MCF 10A (cell line): ENCODE data around the gene ADPRH. TPM values are rescaled to one million over a fixed set of nuclear protein-coding genes. Genes with fewer than 3 reads are reported as not detected.

ENCODE experiments used
- BruUV-seq: library from RNA; stranded (reverse); fragments of 400-500 nt; replicated peaks from 2 replicates; lab custom pipeline; 2021; lab: Mats Ljungman, UMichigan
- CTCF ChIA-PET: fragments of 300-600 bp; sonication (Branson Sonifier 250); formaldehyde crosslinking; extraction: SDS; loops from one replicate; lab custom pipeline; 2021; ENCODE audit warnings: antibody characterized with exemption, inconsistent platforms; lab: Yijun Ruan, JAX
- POLR2A ChIA-PET: fragments of 300-600, 350-650 bp; sonication (Branson Sonifier 250); formaldehyde crosslinking; extraction: SDS; loops from one replicate; lab custom pipeline; 2020; ENCODE audit warnings: antibody characterized with exemption, inconsistent platforms; lab: Yijun Ruan, JAX
- DNase-seq: peaks from one replicate; pipeline ENCODE4 v3.0.0-alpha.2; 2018; ENCODE audit not compliant: unreplicated experiment
- H3K27ac Mint-ChIP-seq: one replicate; pipeline ENCODE4 v1.8.0; 2022; ENCODE audit warnings: mild to moderate bottlenecking, low read depth, mixed read lengths; ENCODE audit not compliant: unreplicated experiment
- H3K27me3 Mint-ChIP-seq: one replicate; pipeline ENCODE4 v1.8.0; 2022; ENCODE audit warnings: mixed read lengths; ENCODE audit not compliant: insufficient read depth, unreplicated experiment
- H3K36me3 Mint-ChIP-seq: one replicate; pipeline ENCODE4 v1.8.0; 2022; ENCODE audit warnings: mild to moderate bottlenecking, moderate library complexity, mixed read lengths; ENCODE audit not compliant: insufficient read depth, unreplicated experiment
- H3K4me1 Mint-ChIP-seq: one replicate; pipeline ENCODE4 v1.8.0; 2022; ENCODE audit warnings: mixed read lengths; ENCODE audit not compliant: insufficient read depth, unreplicated experiment
- H3K4me3 Mint-ChIP-seq: one replicate; pipeline ENCODE4 v1.8.0; 2022; ENCODE audit warnings: mild to moderate bottlenecking, moderate library complexity, mixed read lengths; ENCODE audit not compliant: unreplicated experiment
- H3K9me3 Mint-ChIP-seq: one replicate; pipeline ENCODE4 v1.8.0; 2022; ENCODE audit warnings: mixed read lengths; ENCODE audit not compliant: unreplicated experiment
- CTCF ChIP-seq: fragments of 200-600 bp; IDR thresholded peaks from one replicate; pipeline ENCODE4 v1.8.0; 2022; ENCODE audit warnings: antibody characterized with exemption, mild to moderate bottlenecking; ENCODE audit not compliant: unreplicated experiment
- intact Hi-C: fragments of 100-400 bp; cut with micrococcal nuclease; formaldehyde crosslinking; loops from 2 replicates; pipeline ENCODE4 v1.14.1; 2022
- total RNA-seq: library from RNA; stranded (reverse); gene quantifications from 2 replicates; pipeline ENCODE4 v1.2.3, GENCODE V29; 2022

The ADPRH gene
- total RNA-seq, 1 experiment from 2014 or later, result not detected

DNA sequence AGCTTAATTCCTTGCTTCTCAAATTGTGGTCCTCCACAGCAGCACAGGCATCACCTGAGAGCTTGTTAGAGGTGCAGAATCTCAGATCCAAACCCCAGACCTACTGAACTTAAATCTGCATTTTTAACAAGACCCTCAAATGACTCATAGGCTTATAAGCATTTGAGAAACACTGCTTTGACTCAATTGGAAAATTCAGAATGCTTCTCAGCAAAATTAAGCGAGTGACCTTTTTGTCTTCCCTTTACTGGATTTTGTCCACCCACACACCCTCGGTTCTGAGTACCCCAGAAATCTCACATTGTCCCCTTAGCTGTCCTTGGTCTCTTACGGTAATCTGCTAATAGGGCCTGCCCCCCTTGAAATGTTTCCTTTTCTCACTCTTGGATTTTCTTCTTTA, 37.7 kb upstream of the ADPRH start:
- ChIA-PET CTCF (interaction anchor here (0.8 to 1.6 kb wide), 3 partner anchors 11 to 153 kb away, joined by 3 to 6 read pairs (median 5); no protein-coding TSS in a partner anchor), POLR2A (interaction anchor here (0.6 kb wide), 1 partner anchor 26 kb away, joined by 3 read pairs; no protein-coding TSS in a partner anchor)
- no peaks in the 10 kb centered on the region for H3K27me3 Mint-ChIP-seq
- no peak for DNase-seq
- TF ChIP-seq CTCF, result no peak
- H3K4me3 Mint-ChIP-seq, result no peak overlapping the region
- no TSS peak for BruUV-seq
- intact Hi-C loops, result no loop called here
- H3K9me3 Mint-ChIP-seq, result no peaks in the 10 kb centered on the region
- no peaks in the 10 kb centered on the region for H3K36me3 Mint-ChIP-seq
- no peaks in the 10 kb centered on the region for H3K4me1 Mint-ChIP-seq
- H3K27ac Mint-ChIP-seq, result no peak overlapping the region

- H3K27ac Mint-ChIP-seq, result no peak overlapping the region
- no peak for DNase-seq
- ChIA-PET POLR2A (no interaction called here), CTCF (interaction anchor here (1.6 kb wide), 1 partner anchor 10 kb away, joined by 5 read pairs; no protein-coding TSS in a partner anchor)
- H3K9me3 Mint-ChIP-seq, result no peaks in the 10 kb centered on the region
- no peak overlapping the region for H3K4me3 Mint-ChIP-seq
- BruUV-seq, result no TSS peak
- H3K27me3 Mint-ChIP-seq, result no peaks in the 10 kb centered on the region
- H3K4me1 Mint-ChIP-seq, result no peaks in the 10 kb centered on the region
- H3K36me3 Mint-ChIP-seq, result no peaks in the 10 kb centered on the region
- no peak for TF ChIP-seq CTCF
- intact Hi-C loops, result no loop called here
These were observed 37.0 kb upstream of the ADPRH start for GRCh38 chr3:119542168-119542767.

DNA sequence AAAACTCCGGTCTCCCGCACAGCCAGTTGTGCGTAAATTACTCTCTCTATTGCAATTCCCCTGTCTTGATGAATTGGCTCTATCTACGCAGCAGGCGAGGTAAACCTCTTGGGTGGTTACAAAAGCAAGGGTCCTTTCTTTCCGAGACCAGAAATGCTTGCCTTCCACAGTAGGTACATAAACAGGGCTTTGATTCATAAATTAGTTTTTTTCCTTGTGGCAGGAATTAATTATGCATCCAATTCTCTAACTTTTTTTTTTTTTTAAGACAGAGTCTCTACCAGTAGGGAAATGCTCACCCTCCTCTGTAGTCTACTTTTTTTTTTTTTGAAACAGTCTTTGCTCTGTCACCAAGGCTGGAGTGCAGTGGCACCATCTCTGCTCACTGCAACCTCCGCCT, 36.1 kb upstream of the ADPRH start:
- no peak overlapping the region for H3K27ac Mint-ChIP-seq
- ChIA-PET POLR2A (no interaction called here), CTCF (no interaction called here)
- H3K4me3 Mint-ChIP-seq, result no peak overlapping the region
- no peak for TF ChIP-seq CTCF
- intact Hi-C loops, result no loop called here
- no peaks in the 10 kb centered on the region for H3K4me1 Mint-ChIP-seq
- no peaks in the 10 kb centered on the region for H3K9me3 Mint-ChIP-seq
- no peak for DNase-seq
- BruUV-seq, result no TSS peak
- H3K27me3 Mint-ChIP-seq, result no peaks in the 10 kb centered on the region
- H3K36me3 Mint-ChIP-seq, result no peaks in the 10 kb centered on the region

- Mint-ChIP-seq H3K4me3 (no peak overlapping the region), H3K27me3 (no peaks in the 10 kb centered on the region), H3K36me3 (no peaks in the 10 kb centered on the region), H3K27ac (no peak overlapping the region), H3K9me3 (no peaks in the 10 kb centered on the region), H3K4me1 (no peaks in the 10 kb centered on the region)
- ChIA-PET CTCF (interaction anchor here (0.6 kb wide), 1 partner anchor 402 kb away, joined by 3 read pairs; no protein-coding TSS in a partner anchor), POLR2A (no interaction called here)
- TF ChIP-seq CTCF, result no peak
- DNase-seq, result no peak
- intact Hi-C loops, result no loop called here
- no TSS peak for BruUV-seq
These were observed 32.1 kb upstream of the ADPRH start for GRCh38 chr3:119547227-119547626.
